Chondrocyte (in vitro differentiated cells): ENCODE measurements around the gene CDK18. TPM values are rescaled to one million over a fixed set of nuclear protein-coding genes. Genes with fewer than 3 reads are reported as not detected.

Experiments used
- DNase-seq: peaks from one replicate; pipeline ENCODE4 v3.0.0; 2021; ENCODE audit warnings: mixed read lengths, low spot score
- H3K27ac Mint-ChIP-seq: one replicate; pipeline ENCODE4 v1.8.0; 2021; ENCODE audit warnings: mild to moderate bottlenecking, moderate library complexity, mixed read lengths; ENCODE audit not compliant: unreplicated experiment
- H3K27me3 Mint-ChIP-seq: 2 replicates; pipeline ENCODE4 v1.8.0; 2021; ENCODE audit warnings: low read depth, mixed read lengths
- H3K36me3 Mint-ChIP-seq: 2 replicates; pipeline ENCODE4 v1.8.0; 2021; ENCODE audit warnings: low read depth, mixed read lengths
- H3K4me1 Mint-ChIP-seq: 2 replicates; pipeline ENCODE4 v1.8.0; 2021; ENCODE audit warnings: low read depth, mild to moderate bottlenecking, mixed read lengths
- H3K4me3 Mint-ChIP-seq: one replicate; pipeline ENCODE4 v1.8.0; 2021; ENCODE audit warnings: mild to moderate bottlenecking, moderate library complexity, mixed read lengths; ENCODE audit not compliant: unreplicated experiment
- H3K9me3 Mint-ChIP-seq: 2 replicates; pipeline ENCODE4 v1.8.0; 2021; ENCODE audit warnings: low read depth, mixed read lengths
- total RNA-seq: library from RNA; stranded (reverse); gene quantifications from 3 replicates; pipeline ENCODE4 v1.2.1, GENCODE V29; 2021
- TF ChIP-seq, protein P1 (sequence below): fragments of 200-600 bp; sonication (generic); IDR thresholded peaks from 2 replicates; pipeline ENCODE4 v1.5.0; 2021; ENCODE audit warnings: antibody characterized with exemption, mild to moderate bottlenecking, moderate library complexity

Gene CDK18
- total RNA-seq, 1 donor from 2014 or later: 17.3 TPM

DNA sequence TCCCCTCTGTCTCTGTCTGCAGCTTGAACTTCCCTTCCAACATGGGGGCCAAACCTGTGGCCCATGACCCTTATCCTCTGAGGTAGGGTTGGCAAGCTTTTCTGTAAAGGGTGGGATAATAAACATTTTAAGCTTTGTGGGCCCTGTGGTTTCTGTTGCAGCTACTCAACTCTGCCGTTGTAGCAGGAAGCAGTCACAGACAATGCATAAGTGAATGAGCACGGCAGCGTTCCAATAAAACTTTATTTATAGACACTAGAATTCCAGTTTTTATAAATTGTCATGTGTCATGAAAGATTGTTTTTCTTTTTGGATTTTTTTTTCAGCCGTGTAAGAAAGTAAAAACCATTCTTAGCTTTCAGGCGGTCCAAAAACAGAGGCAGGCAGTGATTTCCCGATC lies 18.2 kb upstream of the CDK18 start:
- H3K9me3 Mint-ChIP-seq: no peaks in the 10 kb centered on the region
- H3K4me3 Mint-ChIP-seq: no peak overlapping the region
- peaks cover 44% of the 10 kb centered on the region for H3K27me3 Mint-ChIP-seq
- TF ChIP-seq, protein P1, sequence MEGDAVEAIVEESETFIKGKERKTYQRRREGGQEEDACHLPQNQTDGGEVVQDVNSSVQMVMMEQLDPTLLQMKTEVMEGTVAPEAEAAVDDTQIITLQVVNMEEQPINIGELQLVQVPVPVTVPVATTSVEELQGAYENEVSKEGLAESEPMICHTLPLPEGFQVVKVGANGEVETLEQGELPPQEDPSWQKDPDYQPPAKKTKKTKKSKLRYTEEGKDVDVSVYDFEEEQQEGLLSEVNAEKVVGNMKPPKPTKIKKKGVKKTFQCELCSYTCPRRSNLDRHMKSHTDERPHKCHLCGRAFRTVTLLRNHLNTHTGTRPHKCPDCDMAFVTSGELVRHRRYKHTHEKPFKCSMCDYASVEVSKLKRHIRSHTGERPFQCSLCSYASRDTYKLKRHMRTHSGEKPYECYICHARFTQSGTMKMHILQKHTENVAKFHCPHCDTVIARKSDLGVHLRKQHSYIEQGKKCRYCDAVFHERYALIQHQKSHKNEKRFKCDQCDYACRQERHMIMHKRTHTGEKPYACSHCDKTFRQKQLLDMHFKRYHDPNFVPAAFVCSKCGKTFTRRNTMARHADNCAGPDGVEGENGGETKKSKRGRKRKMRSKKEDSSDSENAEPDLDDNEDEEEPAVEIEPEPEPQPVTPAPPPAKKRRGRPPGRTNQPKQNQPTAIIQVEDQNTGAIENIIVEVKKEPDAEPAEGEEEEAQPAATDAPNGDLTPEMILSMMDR: no peak
- DNase-seq: no peak
- H3K36me3 Mint-ChIP-seq: no peaks in the 10 kb centered on the region
- H3K4me1 Mint-ChIP-seq: no peaks in the 10 kb centered on the region
- no peak overlapping the region for H3K27ac Mint-ChIP-seq

DNA sequence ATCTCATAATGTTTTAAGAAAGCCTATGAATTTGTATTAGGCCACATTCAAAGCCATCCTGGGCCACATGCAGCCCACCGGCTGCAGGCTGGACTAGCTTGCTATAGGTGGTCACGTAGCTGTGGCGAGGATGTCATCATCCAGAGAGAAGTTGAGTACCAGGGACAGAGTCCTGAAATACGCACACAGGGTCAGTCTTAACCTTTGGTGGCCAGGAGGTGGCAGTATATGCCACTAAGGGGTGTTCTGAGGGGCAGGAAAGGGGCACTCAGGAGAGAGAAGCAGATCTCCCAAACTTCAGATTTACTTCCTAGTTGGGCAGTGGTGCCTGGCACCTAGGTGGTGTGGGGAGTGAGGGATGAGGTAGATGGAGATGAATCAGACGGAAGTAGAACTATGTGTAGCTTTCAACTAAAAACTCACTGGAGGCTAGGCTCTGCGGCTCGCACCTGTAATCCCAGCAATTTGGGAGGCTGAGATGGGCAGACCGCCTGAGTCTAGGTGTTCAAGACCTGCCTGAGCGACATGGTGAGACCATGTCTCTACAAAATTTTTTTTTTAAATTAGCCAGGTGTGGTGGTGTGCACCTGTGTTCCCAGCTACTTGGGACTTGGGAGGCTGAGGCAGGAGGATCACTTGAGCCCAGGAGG lies 16.3 kb upstream of the CDK18 start:
- peak; percentile 49 for DNase-seq
- no peaks in the 10 kb centered on the region for H3K36me3 Mint-ChIP-seq
- peaks cover 29% of the 10 kb centered on the region for H3K27me3 Mint-ChIP-seq
- H3K9me3 Mint-ChIP-seq: no peaks in the 10 kb centered on the region
- TF ChIP-seq, protein P1: peak; percentile 94
- no peak overlapping the region for H3K27ac Mint-ChIP-seq
- peaks cover 16% of the 10 kb centered on the region for H3K4me1 Mint-ChIP-seq
- no peak overlapping the region for H3K4me3 Mint-ChIP-seq

DNA sequence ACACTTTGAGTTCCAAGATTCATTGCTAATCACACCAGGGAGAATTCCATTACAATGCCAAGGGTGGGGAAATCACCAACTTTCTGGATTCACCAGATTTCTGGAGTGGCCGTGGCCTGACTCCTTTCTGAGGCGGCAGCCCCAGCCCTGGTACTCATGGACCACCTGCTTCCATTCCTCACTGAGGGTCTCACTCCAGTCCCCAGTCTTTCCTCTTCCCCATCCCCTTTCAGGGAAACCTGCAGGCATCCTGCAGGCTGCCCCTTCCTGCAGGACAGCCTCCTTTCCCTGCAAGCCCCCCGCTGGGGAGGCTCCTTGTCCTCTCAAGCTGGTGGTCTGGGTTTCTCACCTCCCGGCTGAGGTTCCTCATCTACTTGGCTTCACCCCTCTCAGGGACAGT lies 12.7 kb upstream of the CDK18 start:
- H3K4me1 Mint-ChIP-seq: peaks cover 32% of the 10 kb centered on the region
- H3K4me3 Mint-ChIP-seq: no peak overlapping the region
- no peak overlapping the region for H3K27ac Mint-ChIP-seq
- TF ChIP-seq, protein P1: no peak
- no peaks in the 10 kb centered on the region for H3K9me3 Mint-ChIP-seq
- DNase-seq: peak; percentile 56
- H3K27me3 Mint-ChIP-seq: peaks cover 22% of the 10 kb centered on the region
- no peaks in the 10 kb centered on the region for H3K36me3 Mint-ChIP-seq

DNA sequence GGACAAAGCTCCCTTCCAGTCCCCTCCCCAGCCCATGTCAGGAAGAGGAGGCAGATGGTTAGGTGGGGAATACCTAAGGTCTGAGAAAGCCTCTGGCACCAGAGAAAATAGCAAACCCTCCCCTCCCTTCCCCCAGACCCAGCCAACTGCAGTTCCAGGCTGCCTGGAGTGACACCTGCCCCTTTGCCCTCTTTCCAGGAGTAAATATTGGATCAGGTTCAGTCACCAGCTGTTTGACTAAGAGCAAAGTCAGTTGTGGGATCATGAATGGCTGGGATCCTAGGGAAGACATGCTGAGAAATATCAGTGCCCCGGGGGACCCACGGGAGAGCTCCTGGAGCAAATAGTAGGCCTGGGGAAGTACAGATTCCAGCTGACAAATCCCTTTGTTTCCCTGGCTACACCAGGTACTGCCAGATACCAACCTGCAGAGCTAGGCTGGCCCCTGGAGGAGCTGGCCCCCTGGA lies 12.2 kb upstream of the CDK18 start:
- no peaks in the 10 kb centered on the region for H3K36me3 Mint-ChIP-seq
- no peaks in the 10 kb centered on the region for H3K9me3 Mint-ChIP-seq

DNA sequence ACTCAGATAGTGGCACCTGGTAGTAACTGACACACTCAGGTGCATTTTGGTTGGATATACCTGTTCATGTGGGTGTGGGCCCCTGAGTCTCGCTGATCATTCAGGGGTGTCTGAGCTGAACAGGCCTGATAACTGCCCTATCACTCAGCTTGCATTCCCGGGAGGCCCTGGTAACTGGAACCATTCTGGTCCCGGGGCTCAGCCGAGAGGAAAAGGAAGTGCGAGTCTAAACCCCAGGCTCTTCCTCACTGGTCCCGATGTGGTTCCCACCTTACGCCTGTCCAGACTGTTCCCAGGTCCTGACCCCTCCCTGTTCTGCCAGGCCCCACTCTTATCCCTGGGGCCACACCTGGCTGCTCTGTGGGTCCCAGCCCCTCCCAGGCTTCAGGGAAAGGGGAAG lies 11.7 kb upstream of the CDK18 start:
- TF ChIP-seq, protein P1: no peak
- peak overlapping the region; percentile 86 for H3K27ac Mint-ChIP-seq
- H3K4me3 Mint-ChIP-seq: no peak overlapping the region
- DNase-seq: no peak
- H3K27me3 Mint-ChIP-seq: peaks cover 22% of the 10 kb centered on the region
- H3K36me3 Mint-ChIP-seq: no peaks in the 10 kb centered on the region
- no peaks in the 10 kb centered on the region for H3K9me3 Mint-ChIP-seq
- H3K4me1 Mint-ChIP-seq: peaks cover 32% of the 10 kb centered on the region

More for the DNA sequence above, 12.2 kb upstream of the CDK18 start:
- no peak overlapping the region for H3K27ac Mint-ChIP-seq
- H3K4me1 Mint-ChIP-seq: peaks cover 32% of the 10 kb centered on the region
- no peak for DNase-seq
- H3K4me3 Mint-ChIP-seq: no peak overlapping the region
- peaks cover 22% of the 10 kb centered on the region for H3K27me3 Mint-ChIP-seq
- TF ChIP-seq, protein P1: no peak
